GM12801 (cell line): Measurements from ENCODE around the gene CRLF2.

Experiments used
- CTCF ChIP-seq: IDR thresholded peaks from one replicate; pipeline ENCODE4 v1.5.1; 2011; ENCODE audit warnings: control low read depth; ENCODE audit not compliant: insufficient read length; ENCODE audit errors: extremely low read depth

CRLF2 gene

GRCh38 chrX:1244164-1245076 lies 32.0 kb upstream of the CRLF2 start:
- no peak for TF ChIP-seq CTCF

GRCh38 chrX:1242891-1243402 lies 30.5 kb upstream of the CRLF2 start:
- no peak for TF ChIP-seq CTCF

DNA sequence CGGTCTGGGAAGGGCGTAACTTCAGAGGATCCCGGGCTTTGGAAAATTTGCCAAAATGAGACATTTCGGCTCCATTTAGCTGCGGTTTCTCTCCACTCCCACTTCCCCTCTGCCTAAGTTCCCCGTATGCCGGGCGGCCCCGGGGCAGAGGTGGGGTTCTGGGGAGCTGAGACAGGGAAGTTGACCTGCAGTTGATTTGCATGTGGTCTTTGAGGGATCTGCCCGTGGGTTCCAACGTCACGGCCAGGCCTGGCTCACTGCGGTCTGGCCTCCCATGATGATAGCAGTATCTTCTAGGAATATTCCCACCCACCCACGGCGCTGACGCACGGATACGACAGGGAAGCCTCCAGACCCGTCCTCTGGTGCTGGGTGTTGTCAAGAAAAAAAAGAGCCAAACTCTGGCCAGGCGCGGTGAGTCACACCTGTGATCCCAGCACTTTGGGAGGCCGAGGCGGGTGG lies 27.3 kb upstream of the CRLF2 start:
- no peak for TF ChIP-seq CTCF

DNA sequence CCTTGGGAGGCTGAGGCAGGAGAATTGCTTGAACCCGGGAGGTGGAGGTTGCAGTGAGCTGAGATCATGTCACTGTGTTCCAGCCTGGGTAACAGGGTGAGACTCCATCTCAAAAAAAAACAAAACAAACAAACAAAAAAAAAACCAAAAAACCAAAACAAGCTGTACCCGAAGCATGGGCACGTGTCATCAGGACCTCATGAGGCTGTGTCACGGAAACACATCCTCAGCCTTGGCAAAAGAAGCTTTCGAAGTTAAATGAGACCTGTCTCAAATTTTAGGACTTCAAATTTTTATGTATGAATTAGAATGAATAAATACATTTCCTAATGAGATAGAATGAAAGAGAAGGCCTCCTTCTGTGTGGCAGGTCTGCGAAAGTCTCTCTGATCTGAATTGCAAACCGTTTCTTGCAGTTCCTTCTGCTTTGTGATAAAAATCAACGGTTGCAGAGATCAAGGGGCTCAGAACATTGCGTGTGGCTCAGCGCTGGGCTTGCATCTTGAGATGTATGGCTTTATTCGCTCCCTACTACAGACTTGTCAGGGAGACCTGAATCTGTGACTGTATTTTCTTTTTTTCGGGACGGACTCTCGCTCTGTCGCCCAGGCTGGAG lies 19.5 kb upstream of the CRLF2 start:
- no peak for TF ChIP-seq CTCF

DNA sequence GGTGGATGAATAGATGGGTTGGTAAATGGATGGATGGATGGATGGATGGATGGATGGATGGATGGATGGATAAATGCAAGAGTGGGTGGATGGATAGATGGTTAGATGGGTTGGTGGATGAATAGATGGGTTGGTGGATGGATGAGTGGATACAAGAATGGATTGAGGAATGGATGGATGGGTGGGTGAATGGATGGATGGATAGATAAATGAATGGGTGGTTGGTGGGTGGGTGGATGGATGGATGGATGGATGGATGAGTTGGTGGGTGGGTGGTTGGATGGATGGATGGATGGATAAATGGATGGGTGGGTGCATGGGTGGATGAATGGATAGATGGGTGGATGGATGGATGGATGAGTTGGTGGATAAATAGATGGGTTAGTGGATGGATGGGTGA lies 13.8 kb upstream of the CRLF2 start:
- TF ChIP-seq CTCF: no peak

GRCh38 chrX:1224954-1225353 lies 12.5 kb upstream of the CRLF2 start:
- TF ChIP-seq CTCF: no peak

DNA sequence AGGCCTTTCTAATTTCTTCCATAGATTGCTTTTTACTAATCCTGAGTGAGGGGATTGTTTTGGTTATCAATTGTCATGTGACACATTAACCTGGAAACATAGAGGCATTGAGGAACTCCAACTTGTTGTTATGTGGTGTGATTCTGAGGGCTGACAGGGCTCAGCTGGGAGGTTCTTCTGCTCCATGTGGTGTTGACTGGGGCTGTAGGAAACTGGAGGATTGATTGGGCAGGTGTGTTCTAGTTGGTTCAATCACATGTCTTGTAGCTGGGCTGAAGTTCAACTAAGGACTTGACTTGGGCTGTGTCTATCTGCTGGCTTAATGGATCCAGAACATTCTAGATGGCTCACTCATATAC lies 10.8 kb upstream of the CRLF2 start:
- no peak for TF ChIP-seq CTCF
